GM18526 (cell line): ENCODE measurements around the gene WHRN.

ENCODE experiments used
- POLR2A ChIP-seq: IDR thresholded peaks from 3 replicates; pipeline ENCODE4 v1.6.1; 2011; ENCODE audit not compliant: insufficient read length; ENCODE audit errors: extremely low read depth

WHRN gene

DNA sequence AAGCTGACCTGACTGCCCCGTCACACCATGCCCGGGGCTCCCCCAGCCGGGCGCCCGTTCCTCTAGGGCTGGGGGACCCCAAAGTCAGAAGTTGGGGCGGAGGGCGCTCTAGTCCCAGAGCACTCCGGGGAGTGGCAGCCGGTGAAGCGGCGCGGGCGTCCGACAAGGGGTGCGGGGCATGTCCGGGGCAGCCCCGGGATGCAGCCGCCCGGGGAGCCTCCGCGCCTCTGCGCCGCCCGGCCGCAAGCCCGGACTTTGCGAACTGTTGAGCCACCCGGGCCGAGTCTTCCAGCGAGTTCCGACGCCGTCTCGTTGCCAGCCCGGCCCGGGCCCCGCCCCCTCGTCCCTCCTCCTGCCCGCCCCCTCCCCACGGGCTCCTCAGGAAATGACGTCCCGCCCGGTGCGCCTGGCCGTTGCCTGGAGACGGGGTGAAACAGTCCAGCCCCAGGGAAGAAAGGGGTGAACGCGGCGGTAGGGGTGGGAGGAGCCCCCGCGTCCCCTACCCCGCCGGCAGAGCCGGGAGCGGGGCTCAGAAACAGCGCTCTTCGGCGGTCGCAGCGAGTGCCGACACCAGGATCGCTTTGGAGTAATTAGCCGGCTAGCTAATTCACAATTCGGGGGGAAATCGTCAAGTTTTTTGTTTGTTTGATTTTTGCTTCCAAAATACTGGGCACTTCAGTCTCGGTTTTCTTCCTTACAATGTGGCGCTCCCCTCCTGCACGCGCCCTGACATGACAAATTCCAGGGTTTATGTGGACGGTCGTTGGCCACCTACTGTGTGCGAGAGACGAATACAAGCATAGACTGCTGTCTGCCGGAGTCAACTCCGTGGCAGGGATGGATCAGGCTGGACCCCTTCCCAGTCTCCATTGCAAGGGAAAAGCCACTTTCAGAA is at the start of gene WHRN:
TSS of gene WHRN (minus strand) at position 287 of the 895 bp plus-strand sequence. CDS start 672 bp downstream, outside the sequence.
- TF ChIP-seq POLR2A: no peak

DNA sequence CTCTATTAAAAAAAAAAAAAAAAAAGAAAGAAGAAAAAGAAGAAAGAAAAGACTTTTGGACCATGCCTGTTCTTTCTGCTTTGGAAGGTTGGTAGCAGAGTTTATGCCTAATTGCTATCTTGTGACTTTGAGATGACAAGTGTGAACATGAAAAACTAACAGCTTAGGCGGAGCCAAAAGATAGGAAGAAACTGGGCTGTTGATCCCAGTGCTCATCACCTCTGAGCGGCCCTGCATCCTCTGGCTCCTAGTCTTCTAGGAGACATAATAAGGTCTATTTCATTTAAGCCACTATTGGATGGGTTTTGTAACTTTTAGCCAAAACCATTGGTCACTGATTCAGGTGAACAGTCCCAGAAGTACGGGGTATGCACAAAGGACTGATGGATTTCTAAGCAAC is 47.9 kb upstream of the WHRN start:
- TF ChIP-seq POLR2A: no peak

DNA sequence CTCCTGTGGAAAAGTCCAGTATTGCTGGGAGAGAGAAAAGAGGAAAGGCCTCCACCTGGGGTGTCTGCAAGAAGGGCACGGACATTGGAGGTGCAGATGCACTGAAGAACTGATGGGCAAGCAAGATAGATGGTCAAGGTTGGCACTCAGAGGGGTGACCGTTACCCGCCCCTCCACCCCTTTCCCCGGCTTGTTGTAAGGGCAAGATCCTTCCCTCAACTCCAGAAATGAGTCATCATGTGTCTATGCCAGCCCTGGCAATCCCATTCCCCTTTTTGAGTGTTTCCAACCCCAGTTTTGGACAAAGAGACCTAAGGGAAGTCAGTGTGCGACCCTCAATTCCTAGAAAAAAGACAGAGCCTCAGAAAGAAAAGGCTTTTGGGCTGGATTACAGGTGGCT is 47.4 kb upstream of the WHRN start:
- no peak for TF ChIP-seq POLR2A

DNA sequence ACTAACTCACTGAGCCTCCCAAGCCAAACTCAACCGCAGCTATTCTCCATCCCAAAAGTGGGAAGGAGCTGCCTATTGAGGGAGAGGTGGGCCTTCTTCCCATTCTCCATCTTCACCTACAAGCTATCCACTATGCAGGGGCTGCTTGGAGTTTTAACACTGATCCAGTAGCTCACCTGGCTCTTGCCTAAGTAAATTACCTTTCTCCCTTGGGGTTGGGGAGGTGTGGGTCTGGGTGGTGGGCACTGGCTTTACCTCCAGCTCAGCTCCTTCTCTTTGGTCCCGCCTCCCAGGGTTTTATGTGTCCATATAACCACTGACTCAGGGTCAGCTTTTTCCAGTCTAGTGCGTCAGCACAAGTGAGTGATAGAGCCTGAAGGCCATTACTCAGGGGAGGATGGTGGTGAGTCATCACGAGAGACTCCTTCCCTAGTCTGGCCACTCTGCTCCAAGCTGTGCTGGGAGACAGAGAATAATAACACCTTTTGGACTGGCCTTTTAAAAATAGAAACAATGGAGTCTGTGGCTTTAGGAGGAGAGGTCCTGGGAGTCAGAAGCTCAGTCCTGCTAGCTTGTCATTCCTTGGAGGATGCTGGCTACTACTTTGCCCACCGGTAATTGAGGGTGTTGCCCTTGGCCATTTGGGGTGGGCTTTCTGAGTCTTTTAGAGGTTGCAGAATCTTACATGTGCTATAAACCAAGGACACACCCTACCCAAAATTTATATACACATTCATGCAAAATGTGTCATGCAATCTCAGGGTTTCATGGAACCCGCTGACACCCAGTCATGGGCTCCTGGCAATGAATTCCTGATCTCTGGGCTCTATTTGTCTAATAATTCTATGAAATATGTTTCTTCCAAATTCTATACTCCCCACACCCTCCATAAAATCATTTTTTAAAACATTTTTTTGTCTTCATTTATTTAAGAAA is 46.7 kb upstream of the WHRN start:
- TF ChIP-seq POLR2A: no peak

DNA sequence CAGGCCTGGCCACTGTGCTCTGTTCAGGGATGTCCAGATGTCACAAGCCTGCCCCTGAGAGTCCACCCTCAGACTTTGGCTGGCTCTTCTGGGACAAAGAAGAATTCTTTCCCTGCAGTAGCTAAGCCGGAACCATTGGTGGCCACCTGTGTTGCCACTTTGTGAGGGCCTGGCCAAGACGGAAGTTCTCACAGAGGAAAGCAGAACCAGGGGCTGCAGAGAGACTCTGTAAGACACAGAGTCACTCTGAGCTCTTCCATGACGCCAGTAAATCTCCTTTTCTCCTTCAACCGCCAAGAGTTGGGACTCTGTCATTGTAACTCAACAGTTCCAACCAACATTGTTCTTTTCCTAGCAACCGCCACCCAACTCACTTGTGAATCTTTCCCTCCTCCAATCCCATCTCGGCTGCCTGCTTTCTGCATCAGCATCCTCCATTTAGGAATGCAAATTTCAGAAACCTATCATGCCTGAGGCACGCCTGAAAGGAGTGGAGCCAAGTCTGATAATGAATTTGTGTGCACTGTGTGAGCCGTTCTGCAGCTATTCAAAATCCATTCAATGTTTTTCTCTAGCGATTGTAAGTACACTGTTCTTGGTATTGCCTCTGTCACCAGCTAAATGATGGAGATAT is 44.5 kb upstream of the WHRN start:
- no peak for TF ChIP-seq POLR2A

DNA sequence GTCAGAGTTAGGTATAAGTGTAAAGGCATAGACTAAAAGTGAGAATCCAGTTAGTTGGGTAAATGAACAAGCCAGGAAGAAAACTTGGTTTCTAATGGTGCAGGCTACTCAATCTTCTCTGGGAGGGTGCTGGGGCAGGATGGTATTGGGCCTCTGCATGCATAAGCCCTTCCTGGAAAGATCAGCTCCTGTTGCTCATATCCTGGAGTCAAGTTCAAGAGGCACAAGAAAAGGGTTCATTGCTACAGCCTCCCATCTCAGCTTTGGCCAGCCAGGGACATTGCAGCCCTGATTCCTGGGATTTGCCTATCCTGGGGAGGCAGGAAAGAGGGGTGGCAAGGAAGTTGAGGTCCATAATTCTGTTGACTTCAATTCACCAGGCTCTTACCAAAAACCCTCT is 41.6 kb upstream of the WHRN start:
- TF ChIP-seq POLR2A: no peak

DNA sequence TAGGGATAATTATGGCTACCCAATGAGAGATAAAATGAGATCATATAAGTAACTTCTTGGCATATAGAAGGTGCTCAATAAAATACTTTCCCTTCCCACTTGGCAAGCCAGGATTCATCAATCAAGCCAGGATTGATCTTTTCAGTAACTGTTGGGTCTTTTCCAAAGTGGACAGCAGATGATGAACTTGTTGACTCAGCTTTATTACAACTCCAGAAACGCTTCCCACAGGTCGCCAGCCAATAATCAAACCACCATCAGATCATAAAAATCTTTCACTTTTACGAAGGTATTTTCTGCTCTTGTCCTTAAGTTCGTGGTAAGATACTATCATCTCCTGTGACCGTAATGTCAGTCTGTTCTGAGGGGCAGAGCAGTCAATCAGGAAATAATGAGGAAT is 39.8 kb upstream of the WHRN start:
- no peak for TF ChIP-seq POLR2A

DNA sequence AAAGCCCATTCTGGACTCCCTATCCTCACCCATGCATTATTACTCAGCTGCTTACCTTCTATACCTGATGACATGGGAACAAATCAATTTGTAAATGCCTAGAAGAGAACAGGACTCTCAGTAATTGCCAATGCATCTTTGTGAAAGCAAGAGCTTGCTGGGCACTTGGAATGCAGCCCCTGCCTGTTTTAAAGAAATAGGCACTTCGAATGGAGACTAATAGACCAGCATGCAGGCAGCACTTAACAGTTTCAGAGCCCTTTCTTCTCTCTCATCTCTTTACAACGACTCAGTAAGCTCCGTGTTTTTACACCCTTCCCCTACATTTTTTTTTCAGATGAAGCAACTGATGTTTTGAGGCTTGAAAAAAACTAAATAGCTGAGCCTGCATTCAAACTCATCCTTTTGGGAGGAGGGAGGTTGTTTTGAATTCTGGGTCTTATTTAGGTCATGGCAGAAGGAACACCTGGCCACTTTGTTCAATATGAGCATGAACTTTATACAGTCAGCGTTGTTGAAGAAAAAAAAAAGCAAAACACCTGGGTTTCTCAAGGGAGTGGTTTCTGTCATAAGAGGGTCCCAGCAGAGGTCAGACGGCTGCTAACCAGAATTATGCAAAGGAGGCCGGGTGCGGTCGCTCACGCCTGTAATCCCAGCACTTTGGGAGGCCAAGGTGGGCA is 34.6 kb upstream of the WHRN start:
- TF ChIP-seq POLR2A: no peak

DNA sequence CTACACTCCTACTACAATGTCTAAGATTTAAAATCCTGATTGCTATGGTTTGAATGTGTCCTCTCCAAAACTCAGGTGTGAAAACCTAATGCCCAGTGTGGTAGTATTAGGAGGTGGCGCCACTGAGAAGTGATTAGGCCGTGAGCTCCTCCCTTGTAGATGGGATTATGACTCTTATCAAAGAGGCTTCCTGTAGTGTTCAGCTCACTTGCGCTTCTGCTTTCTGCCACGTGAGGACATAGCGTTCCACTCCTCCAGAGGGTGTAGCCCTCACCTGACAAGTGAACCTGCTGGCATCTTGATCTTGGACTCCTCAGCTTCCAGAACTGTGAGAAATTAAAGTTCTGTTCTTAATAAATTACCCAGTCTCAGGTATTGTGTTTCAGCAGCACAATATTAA is 33.0 kb upstream of the WHRN start:
- TF ChIP-seq POLR2A: no peak

DNA sequence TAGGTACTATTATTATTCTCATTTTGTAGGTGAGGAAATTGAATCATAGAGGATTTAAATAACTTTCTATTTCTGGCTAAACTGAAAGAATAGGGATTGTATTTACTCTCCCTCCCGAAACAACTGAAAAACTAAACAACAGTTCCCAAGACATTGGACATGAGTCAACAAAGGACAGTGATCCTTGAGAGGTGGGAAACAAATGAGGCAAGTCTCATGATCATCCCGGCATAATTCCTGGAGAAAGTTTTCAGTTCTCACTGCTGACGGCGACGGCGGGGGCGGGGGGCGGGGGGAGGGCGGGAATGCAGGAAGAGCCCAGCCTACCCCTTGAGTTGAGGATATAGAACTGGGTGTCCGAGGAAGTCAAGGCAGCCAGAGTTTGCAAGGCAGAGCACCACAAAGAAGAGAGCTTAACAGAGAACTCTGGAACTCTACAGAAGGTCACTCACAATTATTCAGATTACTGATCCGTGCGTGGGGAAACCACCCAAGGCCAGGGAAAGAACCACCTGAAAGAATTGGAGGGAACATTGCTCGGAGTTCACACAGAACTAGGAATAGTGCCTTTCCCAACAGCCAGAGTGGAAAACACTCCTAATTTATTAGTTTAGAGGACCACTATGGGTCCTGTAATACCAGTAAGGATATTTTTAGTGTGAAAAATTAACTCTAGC is 27.4 kb upstream of the WHRN start:
- TF ChIP-seq POLR2A: no peak

DNA sequence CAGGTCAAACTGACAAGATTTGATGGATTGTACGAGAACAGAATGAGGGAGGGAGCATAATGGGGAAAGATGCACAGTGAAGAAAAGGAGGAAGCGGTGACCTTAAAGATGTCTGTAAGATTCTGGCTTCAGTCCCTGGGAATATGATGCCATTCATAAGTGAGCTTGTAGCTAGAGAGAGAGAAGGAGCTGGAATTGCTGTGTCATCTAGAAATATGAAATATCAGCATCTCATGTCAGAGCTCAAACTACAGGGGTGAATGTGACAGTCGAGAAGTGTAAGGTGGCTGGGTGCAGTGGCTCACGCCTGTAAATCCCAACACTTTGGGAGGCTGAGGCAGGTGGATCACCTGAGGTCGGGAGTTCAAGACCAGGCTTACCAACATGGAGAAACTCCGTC is 24.0 kb upstream of the WHRN start:
- no peak for TF ChIP-seq POLR2A

DNA sequence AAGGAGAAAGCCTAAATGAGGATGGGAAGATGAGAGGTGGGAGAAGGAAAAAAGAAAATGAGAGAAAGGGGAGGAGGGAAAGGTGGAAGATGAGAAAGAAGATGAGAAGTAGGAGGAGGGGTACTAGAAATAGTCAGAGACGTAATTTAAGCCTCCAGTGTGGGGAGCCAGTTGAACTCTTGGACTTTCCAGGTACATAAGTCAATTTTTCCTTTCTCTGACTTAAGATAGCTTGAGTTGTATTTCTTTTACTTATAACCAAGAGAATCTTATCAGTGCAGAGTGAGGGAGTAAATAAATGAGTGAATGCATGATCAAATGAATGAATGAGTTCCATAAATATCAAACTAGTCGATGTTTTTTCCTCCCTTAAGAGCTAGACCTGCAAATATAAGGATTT is 21.5 kb upstream of the WHRN start:
- no peak for TF ChIP-seq POLR2A

DNA sequence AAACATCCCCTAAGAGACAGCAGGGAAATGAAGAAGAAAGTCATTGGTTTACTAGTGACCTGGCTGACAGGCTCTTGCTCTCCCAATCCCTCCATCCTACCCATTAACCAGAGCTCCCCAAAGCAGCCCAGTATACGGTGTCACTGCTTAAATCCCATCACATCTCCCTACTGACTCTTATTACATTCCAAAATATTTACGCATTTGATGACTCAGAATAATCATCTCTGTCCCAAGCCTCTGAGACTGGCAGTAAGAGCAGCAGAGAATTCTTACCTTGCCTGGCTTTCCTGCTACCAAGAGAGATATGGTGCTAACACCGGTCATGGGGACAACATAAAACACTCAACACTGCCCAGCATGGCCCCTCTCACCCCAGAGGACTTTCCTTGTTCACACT is 20.2 kb upstream of the WHRN start:
- no peak for TF ChIP-seq POLR2A

DNA sequence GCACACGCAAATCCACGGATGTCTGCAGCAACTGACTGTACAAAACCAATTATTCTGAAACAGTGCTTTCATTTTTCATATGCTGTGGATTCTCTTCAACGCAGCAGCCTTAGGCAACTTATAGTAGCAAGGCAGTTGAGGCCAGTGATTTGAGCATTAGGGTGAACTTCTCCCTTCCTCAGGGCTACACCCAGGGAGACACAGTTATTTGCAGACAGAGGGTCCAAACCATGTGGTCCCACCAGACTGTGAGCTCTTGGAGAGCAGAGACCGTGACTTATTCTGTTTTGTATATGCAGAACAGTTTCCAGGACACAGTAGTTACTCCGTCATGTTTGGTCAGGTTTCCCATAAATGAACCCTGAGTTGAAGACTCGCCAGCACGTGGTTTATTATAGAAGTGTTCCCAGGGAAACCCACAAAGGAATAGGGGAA is 19.0 kb upstream of the WHRN start:
- TF ChIP-seq POLR2A: no peak
